GM10248 (cell line): Measurements from ENCODE around the gene ATP2B3.

Experiments used
- CTCF ChIA-PET: fragments of 300-600 bp; sonication (Branson Sonifier 250); formaldehyde crosslinking; extraction: SDS; loops from one replicate; lab custom pipeline; 2021; ENCODE audit warnings: antibody characterized with exemption; lab: Yijun Ruan, JAX
- POLR2A ChIA-PET: fragments of 350-650 bp; sonication (Branson Sonifier 250); formaldehyde crosslinking; extraction: SDS; loops from one replicate; lab custom pipeline; 2020; ENCODE audit warnings: antibody characterized with exemption; lab: Yijun Ruan, JAX
- DNase-seq: peaks from one replicate; pipeline ENCODE4 v3.0.0; 2012; ENCODE audit errors: extremely low spot score
- CTCF ChIP-seq: IDR thresholded peaks from 2 replicates; pipeline ENCODE4 v1.5.1; 2012; ENCODE audit warnings: mild to moderate bottlenecking, low read depth; ENCODE audit errors: extremely low read depth, missing control alignments, control extremely low read depth

The ATP2B3 gene

GRCh38 chrX:153533091-153533490 lies 15.6 kb downstream of the ATP2B3 start:
- ChIA-PET CTCF (interaction anchor here (1.8 kb wide), 1 partner anchor 135 kb away, joined by 7 read pairs; no protein-coding TSS in a partner anchor), POLR2A (no interaction called here)
- DNase-seq: no peak
- no peak for TF ChIP-seq CTCF

GRCh38 chrX:153537080-153537479 lies 19.6 kb downstream of the ATP2B3 start:
- POLR2A ChIA-PET: no interaction called here
- CTCF ChIA-PET: interaction anchor here (1.0 to 5.5 kb wide), 5 partner anchors 8 to 127 kb away, joined by 3 to 118 read pairs (median 3); no protein-coding TSS in a partner anchor
- TF ChIP-seq CTCF: no peak
- DNase-seq: no peak

GRCh38 chrX:153537526-153538295 lies 20.3 kb downstream of the ATP2B3 start:
- POLR2A ChIA-PET: no interaction called here
- TF ChIP-seq CTCF: no peak
- CTCF ChIA-PET: interaction anchor here (1.0 to 5.5 kb wide), 5 partner anchors 9 to 126 kb away, joined by 3 to 118 read pairs (median 3); no protein-coding TSS in a partner anchor
- no peak for DNase-seq

- no peak for DNase-seq
- ChIA-PET POLR2A (no interaction called here), CTCF (interaction anchor here (0.7 to 5.5 kb wide), 12 partner anchors 10 to 635 kb away, joined by 3 to 118 read pairs (median 7); no protein-coding TSS in a partner anchor)
- no peak for TF ChIP-seq CTCF
Observed at GRCh38 chrX:153538424-153538823, 21.0 kb downstream of the ATP2B3 start.

GRCh38 chrX:153539171-153539978 lies 21.9 kb downstream of the ATP2B3 start:
- ChIA-PET POLR2A (no interaction called here), CTCF (interaction anchor here (0.7 to 5.5 kb wide), 25 partner anchors 10 to 636 kb away, joined by 3 to 118 read pairs (median 4); partner anchors contain the start of gene SLC6A8)
- TF ChIP-seq CTCF: peak; percentile 79
- DNase-seq: peak; percentile 77

GRCh38 chrX:153539979-153540358 lies 22.5 kb downstream of the ATP2B3 start:
- no peak for DNase-seq
- TF ChIP-seq CTCF: no peak
- ChIA-PET CTCF (interaction anchor here (0.9 to 5.5 kb wide), 23 partner anchors 9 to 507 kb away, joined by 3 to 118 read pairs (median 5); partner anchors contain the start of gene SLC6A8), POLR2A (no interaction called here)
